K562 (cell line): ENCODE data around the gene OR52E2.

ENCODE experiments used
- MAZ ChIP-seq, 2 experiments: fragments of 450-650 bp in 1 of 2; sonication (generic) in 1 of 2; formaldehyde crosslinking; IDR thresholded peaks in 1 of 2; conservative IDR thresholded peaks in 1 of 2; 2 replicates each; pipeline versions ENCODE4 v1.4.0 to v1.5.0; 2020; ENCODE audit warnings: mild to moderate bottlenecking in 1 of 2, missing genetic modification reagents in 1 of 2
- ZNF561 ChIP-seq: fragments of 450-650 bp; formaldehyde crosslinking; conservative IDR thresholded peaks from 2 replicates; pipeline ENCODE4 v1.4.0; 2020; ENCODE audit warnings: mild to moderate bottlenecking, moderate library complexity
- ZNF785 ChIP-seq: fragments of 250-450 bp; sonication (Bioruptor Pico); IDR thresholded peaks from 2 replicates; pipeline ENCODE4 v1.4.0; 2020; ENCODE audit warnings: mild to moderate bottlenecking
- TF ChIP-seq, protein P1 (sequence below): fragments of 200-800 bp; sonication (Bioruptor generic); IDR thresholded peaks from 2 replicates; pipeline ENCODE4 v1.6.1; 2016; ENCODE audit warnings: missing genetic modification characterization, missing compliant biosample characterization
- TF ChIP-seq, protein P2 (sequence below), 3 experiments: IDR thresholded peaks in 2 of 3; conservative IDR thresholded peaks in 1 of 3; 2 replicates each; pipeline ENCODE4 v1.5.1; 2011 to 2012; ENCODE audit warnings: low read length in 3 of 3, mild to moderate bottlenecking in 3 of 3, control low read depth in 2 of 3, improper control_type of control experiment in 1 of 3, inconsistent platforms in 1 of 3, low read depth in 1 of 3, mixed read lengths in 1 of 3, moderate library complexity in 1 of 3; ENCODE audit not compliant: insufficient read depth in 2 of 3
- TF ChIP-seq, protein P3 (sequence below): fragments of 200-800 bp; sonication (Bioruptor generic); IDR thresholded peaks from 2 replicates; pipeline ENCODE4 v1.6.1; 2017; ENCODE audit warnings: missing genetic modification characterization, missing compliant biosample characterization
- TF ChIP-seq, protein P4 (sequence below): sonication (generic); formaldehyde crosslinking; IDR thresholded peaks from 2 replicates; pipeline ENCODE4 v1.5.0; 2020; ENCODE audit warnings: missing genetic modification reagents

DNA sequence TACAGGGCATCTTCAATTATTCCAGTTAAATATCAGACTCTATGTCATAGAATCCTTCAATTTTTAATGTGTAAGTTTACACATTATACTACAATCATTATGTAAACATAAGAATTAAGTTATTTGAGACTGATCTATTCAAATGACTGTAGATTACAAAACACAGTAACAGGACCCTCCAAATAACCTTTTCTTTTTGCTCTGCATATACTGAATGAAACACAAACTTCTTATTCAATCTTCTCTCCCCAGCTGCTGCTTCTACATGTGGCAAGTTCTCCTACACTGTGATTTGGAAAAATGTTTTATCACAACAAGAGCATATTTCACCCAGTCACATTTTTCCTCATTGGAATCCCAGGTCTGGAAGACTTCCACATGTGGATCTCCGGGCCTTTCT is 13.2 kb downstream of the OR52E2 start, which contains the start of gene OR52J3:
- no peak for TF ChIP-seq ZNF561 (CRISPR knock-in tag)
- TF ChIP-seq, protein P1, sequence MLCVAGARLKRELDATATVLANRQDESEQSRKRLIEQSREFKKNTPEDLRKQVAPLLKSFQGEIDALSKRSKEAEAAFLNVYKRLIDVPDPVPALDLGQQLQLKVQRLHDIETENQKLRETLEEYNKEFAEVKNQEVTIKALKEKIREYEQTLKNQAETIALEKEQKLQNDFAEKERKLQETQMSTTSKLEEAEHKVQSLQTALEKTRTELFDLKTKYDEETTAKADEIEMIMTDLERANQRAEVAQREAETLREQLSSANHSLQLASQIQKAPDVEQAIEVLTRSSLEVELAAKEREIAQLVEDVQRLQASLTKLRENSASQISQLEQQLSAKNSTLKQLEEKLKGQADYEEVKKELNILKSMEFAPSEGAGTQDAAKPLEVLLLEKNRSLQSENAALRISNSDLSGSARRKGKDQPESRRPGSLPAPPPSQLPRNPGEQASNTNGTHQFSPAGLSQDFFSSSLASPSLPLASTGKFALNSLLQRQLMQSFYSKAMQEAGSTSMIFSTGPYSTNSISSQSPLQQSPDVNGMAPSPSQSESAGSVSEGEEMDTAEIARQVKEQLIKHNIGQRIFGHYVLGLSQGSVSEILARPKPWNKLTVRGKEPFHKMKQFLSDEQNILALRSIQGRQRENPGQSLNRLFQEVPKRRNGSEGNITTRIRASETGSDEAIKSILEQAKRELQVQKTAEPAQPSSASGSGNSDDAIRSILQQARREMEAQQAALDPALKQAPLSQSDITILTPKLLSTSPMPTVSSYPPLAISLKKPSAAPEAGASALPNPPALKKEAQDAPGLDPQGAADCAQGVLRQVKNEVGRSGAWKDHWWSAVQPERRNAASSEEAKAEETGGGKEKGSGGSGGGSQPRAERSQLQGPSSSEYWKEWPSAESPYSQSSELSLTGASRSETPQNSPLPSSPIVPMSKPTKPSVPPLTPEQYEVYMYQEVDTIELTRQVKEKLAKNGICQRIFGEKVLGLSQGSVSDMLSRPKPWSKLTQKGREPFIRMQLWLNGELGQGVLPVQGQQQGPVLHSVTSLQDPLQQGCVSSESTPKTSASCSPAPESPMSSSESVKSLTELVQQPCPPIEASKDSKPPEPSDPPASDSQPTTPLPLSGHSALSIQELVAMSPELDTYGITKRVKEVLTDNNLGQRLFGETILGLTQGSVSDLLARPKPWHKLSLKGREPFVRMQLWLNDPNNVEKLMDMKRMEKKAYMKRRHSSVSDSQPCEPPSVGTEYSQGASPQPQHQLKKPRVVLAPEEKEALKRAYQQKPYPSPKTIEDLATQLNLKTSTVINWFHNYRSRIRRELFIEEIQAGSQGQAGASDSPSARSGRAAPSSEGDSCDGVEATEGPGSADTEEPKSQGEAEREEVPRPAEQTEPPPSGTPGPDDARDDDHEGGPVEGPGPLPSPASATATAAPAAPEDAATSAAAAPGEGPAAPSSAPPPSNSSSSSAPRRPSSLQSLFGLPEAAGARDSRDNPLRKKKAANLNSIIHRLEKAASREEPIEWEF (CRISPR knock-in tag): no peak
- no peak for TF ChIP-seq ZNF785 (CRISPR knock-in tag)
- no peak for TF ChIP-seq MAZ (CRISPR knock-in tag; conservative IDR thresholded peaks at IDR 0.05 in 1 of 2, IDR thresholded peaks at IDR 0.05 in 1 of 2)
- TF ChIP-seq, protein P2, sequence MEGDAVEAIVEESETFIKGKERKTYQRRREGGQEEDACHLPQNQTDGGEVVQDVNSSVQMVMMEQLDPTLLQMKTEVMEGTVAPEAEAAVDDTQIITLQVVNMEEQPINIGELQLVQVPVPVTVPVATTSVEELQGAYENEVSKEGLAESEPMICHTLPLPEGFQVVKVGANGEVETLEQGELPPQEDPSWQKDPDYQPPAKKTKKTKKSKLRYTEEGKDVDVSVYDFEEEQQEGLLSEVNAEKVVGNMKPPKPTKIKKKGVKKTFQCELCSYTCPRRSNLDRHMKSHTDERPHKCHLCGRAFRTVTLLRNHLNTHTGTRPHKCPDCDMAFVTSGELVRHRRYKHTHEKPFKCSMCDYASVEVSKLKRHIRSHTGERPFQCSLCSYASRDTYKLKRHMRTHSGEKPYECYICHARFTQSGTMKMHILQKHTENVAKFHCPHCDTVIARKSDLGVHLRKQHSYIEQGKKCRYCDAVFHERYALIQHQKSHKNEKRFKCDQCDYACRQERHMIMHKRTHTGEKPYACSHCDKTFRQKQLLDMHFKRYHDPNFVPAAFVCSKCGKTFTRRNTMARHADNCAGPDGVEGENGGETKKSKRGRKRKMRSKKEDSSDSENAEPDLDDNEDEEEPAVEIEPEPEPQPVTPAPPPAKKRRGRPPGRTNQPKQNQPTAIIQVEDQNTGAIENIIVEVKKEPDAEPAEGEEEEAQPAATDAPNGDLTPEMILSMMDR (IDR thresholded peaks at IDR 0.05 in 2 of 3, conservative IDR thresholded peaks at IDR 0.05 in 1 of 3; ENCODE audit: insufficient read depth in 2 of 3, low read depth in 1 of 3, low read length in 3 of 3): no peak
- TF ChIP-seq, protein P3, sequence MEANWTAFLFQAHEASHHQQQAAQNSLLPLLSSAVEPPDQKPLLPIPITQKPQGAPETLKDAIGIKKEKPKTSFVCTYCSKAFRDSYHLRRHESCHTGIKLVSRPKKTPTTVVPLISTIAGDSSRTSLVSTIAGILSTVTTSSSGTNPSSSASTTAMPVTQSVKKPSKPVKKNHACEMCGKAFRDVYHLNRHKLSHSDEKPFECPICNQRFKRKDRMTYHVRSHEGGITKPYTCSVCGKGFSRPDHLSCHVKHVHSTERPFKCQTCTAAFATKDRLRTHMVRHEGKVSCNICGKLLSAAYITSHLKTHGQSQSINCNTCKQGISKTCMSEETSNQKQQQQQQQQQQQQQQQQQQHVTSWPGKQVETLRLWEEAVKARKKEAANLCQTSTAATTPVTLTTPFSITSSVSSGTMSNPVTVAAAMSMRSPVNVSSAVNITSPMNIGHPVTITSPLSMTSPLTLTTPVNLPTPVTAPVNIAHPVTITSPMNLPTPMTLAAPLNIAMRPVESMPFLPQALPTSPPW (CRISPR knock-in tag): no peak
- TF ChIP-seq, protein P4, sequence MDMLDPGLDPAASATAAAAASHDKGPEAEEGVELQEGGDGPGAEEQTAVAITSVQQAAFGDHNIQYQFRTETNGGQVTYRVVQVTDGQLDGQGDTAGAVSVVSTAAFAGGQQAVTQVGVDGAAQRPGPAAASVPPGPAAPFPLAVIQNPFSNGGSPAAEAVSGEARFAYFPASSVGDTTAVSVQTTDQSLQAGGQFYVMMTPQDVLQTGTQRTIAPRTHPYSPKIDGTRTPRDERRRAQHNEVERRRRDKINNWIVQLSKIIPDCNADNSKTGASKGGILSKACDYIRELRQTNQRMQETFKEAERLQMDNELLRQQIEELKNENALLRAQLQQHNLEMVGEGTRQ (CRISPR knock-in tag): no peak
